HFFc6 (cell line): ENCODE results near the gene WNT5B. TPM values are rescaled to one million over a fixed set of nuclear protein-coding genes. Genes with fewer than 3 reads are reported as not detected.

Experiments
- DNase-seq: peaks from one replicate; pipeline ENCODE4 v3.0.0-alpha.2; 2018
- H3K27ac Mint-ChIP-seq: 2 replicates; pipeline ENCODE4 v1.8.0; 2020; ENCODE audit warnings: mild to moderate bottlenecking, mixed read lengths
- H3K27me3 Mint-ChIP-seq: 2 replicates; pipeline ENCODE4 v1.8.0; 2021; ENCODE audit warnings: mild to moderate bottlenecking, moderate library complexity, mixed read lengths; ENCODE audit not compliant: insufficient read depth
- H3K36me3 Mint-ChIP-seq: 2 replicates; pipeline ENCODE4 v1.8.0; 2021; ENCODE audit warnings: low read depth, mixed read lengths
- H3K4me1 Mint-ChIP-seq: 2 replicates; pipeline ENCODE4 v1.8.0; 2020; ENCODE audit warnings: low read depth, mixed read lengths
- H3K4me3 Mint-ChIP-seq: 2 replicates; pipeline ENCODE4 v1.8.0; 2020; ENCODE audit warnings: mild to moderate bottlenecking, moderate library complexity, mixed read lengths
- H3K9me3 Mint-ChIP-seq: 2 replicates; pipeline ENCODE4 v1.8.0; 2020; ENCODE audit warnings: mild to moderate bottlenecking, mixed read lengths
- long read RNA-seq: library from polyadenylated mRNA; unstranded; transcript quantifications from one replicate; pipeline ENCODE4 v2.0.0, GENCODE V29; 2019
- total RNA-seq, 6 experiments: library from RNA; stranded (reverse); fragmentation: NEBNext Ultra II Directional; extraction: Animal tissue kit (Norgen Biotek cat#: 25700); gene quantifications; 2 replicates in 1 of 6; 3 replicates in 5 of 6; pipeline ENCODE4 v1.2.3, GENCODE V29; 2021
- TF ChIP-seq, protein P1 (sequence below): fragments of 200-600 bp; sonication (generic); IDR thresholded peaks from 2 replicates; pipeline ENCODE4 v1.5.0; 2021; ENCODE audit warnings: antibody characterized with exemption, mild to moderate bottlenecking

Gene WNT5B
- 100 to 1,000 TPM; 191 to 289 (median 200) TPM for total RNA-seq
- long read RNA-seq, transcript WNT5B-207 (4 exons, 1,304 nt) = major isoform, 6 of 66 reads
- long read RNA-seq, partial matches to known transcripts = 40 of 66 reads
- long read RNA-seq, other reads (novel, unspliced or antisense) = 19 of 66 reads

DNA sequence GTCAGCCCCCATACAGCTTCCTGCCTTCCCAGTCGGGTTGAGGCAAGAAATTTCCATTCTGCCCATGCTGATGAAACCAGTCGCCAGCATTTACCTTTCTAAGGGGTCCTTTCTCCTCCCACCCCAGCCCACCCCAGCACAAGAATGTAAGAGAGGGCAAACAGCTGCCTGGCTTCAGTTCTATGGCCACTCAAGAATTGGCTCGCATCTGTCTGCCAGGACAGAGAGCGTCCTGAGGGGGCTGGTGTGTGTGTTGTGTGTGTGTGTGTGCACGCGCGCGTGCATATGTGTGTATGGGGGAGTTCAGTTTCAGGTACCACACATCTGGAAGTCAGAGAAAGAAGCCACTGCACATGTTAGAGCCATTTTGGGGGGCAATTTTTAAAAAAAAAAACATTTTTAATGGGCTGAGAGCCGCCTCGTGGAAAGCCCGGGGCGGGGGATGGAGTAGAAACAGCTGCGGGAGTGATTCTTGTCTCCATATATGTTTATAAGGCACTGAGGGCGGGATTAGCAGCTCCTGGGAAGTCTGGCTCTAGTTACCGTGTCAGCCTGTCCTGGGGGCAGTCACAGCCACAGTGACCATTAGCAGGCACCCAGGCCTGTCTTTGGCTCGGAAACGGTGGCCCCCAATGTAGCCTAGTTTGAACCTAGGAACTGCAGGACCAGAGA is at the start of gene WNT5B:
TSS of gene WNT5B (plus strand) at position 566 of the 672 bp plus-strand sequence. CDS start 2,124 bp downstream, outside the sequence.
- peak within 1 kb of the TSS; percentile 64 for H3K4me3 Mint-ChIP-seq
- no peaks in the 10 kb centered on the region for H3K9me3 Mint-ChIP-seq
- peak within 1 kb of the TSS; percentile 86 for H3K27ac Mint-ChIP-seq
- peaks cover 13% of the 10 kb centered on the region for H3K27me3 Mint-ChIP-seq
- DNase-seq = no peak
- peaks cover 9% of the 10 kb centered on the region for H3K36me3 Mint-ChIP-seq
- H3K4me1 Mint-ChIP-seq = peaks cover 58% of the 10 kb centered on the region
- TF ChIP-seq, protein P1, sequence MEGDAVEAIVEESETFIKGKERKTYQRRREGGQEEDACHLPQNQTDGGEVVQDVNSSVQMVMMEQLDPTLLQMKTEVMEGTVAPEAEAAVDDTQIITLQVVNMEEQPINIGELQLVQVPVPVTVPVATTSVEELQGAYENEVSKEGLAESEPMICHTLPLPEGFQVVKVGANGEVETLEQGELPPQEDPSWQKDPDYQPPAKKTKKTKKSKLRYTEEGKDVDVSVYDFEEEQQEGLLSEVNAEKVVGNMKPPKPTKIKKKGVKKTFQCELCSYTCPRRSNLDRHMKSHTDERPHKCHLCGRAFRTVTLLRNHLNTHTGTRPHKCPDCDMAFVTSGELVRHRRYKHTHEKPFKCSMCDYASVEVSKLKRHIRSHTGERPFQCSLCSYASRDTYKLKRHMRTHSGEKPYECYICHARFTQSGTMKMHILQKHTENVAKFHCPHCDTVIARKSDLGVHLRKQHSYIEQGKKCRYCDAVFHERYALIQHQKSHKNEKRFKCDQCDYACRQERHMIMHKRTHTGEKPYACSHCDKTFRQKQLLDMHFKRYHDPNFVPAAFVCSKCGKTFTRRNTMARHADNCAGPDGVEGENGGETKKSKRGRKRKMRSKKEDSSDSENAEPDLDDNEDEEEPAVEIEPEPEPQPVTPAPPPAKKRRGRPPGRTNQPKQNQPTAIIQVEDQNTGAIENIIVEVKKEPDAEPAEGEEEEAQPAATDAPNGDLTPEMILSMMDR = no peak

DNA sequence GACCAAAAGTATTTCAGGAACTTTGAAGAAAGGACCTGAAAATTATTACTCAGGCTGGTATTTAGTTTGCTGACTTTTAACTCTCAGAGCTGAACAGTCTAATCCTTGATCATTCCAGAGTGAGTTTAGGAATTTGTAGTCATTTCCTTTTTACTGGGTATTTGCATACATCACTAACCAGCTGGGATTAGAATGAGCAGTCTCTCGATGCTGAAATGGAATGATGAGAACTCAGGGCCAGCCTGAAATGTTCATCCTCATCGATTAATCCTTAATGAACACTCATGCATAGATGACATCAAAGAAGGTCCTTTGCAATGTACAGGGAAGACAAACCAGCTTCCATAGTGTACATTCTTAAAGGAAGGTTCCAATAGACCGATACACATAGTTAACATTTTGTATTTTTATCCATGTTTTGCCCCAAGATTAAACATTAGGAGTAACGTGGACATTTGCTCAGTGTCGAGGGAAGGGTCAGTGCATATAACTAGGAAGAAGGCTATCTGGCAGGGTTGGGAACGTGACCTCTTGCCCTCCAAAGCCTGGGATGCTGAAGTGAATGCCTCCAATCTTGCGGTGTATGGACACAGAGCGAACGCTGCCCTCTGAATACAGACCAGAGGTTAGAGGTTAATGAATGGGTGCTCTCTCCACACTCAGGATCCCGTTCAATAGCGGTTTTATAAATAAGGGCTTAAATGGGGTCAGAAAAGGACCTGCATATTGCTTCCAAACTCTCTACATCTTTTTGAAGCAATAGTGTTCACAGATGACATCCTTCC is 49.2 kb upstream of the WNT5B start:
- no peaks in the 10 kb centered on the region for H3K9me3 Mint-ChIP-seq
- peak; percentile 67 for DNase-seq
- peak overlapping the region; percentile 89 for H3K27ac Mint-ChIP-seq
- peaks cover 94% of the 10 kb centered on the region for H3K4me1 Mint-ChIP-seq
- peaks cover 7% of the 10 kb centered on the region for H3K27me3 Mint-ChIP-seq
- peak overlapping the region; percentile 61 for H3K4me3 Mint-ChIP-seq
- H3K36me3 Mint-ChIP-seq = peaks cover 34% of the 10 kb centered on the region
- TF ChIP-seq, protein P1 = no peak

DNA sequence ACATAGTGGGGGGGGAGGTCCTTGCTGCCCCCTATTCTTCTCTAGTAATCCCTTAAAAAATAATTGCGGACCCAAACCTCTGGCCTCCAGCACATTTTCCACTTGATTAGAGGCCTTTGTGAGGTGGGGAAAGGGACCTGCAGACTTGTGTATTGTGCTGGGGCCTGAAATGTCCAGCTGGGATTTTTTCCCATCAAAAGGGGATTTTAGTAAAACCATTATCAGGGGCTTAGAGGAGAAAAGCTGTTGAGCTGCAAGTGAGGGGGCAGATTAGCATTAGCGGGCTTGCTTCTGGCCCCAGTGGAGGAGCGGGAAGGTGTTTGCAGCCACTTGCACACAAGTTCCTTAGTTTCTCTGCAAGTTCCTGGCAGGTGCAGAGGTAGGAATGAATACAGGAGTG is 48.5 kb upstream of the WNT5B start:
- Mint-ChIP-seq H3K27me3 (peaks cover 2% of the 10 kb centered on the region), H3K36me3 (peaks cover 35% of the 10 kb centered on the region), H3K4me1 (peaks cover 94% of the 10 kb centered on the region), H3K4me3 (no peak overlapping the region; the same call in 1 of the 2 replicates), H3K27ac (peak overlapping the region; percentile 89), H3K9me3 (no peaks in the 10 kb centered on the region)
- TF ChIP-seq, protein P1 = no peak
- no peak for DNase-seq

DNA sequence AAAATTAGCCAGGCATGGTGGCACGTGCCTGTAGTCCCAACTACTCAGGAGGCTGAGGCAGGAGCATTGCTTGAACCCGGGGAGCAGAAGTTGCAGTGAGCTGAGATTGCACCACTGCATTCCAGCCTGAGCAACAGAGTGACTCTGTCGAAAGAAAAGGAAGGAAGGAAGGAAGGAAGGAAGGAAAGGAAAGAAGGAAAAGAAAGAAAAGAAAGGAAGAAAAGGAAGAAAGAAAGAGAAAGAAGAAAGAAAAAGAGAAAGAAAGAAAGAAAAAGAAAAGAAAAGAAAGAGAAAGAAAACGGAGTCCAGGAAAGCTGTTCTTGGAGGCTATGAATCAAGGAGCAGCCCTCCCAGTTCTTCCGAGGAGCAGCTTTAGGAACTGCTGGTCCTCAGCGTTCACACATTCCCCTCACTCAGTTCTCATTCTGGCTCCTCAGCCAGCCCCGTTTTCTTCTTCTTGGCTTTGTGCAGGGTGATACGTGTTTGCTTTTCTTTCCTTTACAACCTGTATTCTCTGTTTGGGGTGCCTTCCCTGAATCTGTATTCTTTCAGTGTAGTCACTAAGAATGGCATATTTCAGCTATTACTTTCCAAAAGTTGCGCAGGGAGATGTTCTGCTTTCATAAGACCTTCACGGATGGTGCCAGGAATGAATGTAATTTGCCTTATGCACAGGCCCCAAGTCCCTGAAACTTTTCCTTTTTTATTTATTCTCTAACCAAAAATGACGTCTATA is 46.9 kb upstream of the WNT5B start:
- no peaks in the 10 kb centered on the region for H3K27me3 Mint-ChIP-seq
- peaks cover 35% of the 10 kb centered on the region for H3K36me3 Mint-ChIP-seq

DNA sequence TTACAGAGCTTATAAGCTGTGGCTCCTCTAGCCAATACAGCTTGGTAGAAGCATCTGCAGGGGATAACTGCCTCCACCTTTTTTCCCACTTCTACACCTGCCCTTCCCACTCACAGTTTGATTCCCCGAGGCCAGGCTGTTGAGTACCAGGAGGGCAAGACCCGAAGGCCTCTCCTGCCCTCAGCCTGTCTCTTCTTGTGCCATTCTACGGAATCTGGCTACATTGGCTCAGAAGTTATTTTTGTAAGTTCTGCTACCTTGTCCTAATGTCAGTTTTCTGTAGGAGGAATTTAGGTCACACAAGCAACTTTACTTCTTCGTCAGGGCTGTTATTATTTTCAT is 46.4 kb upstream of the WNT5B start:
- H3K9me3 Mint-ChIP-seq = no peaks in the 10 kb centered on the region
- H3K27me3 Mint-ChIP-seq = no peaks in the 10 kb centered on the region
- H3K4me3 Mint-ChIP-seq = peak overlapping the region; percentile 82
- peak overlapping the region; percentile 89 for H3K27ac Mint-ChIP-seq
- peaks cover 91% of the 10 kb centered on the region for H3K4me1 Mint-ChIP-seq
- TF ChIP-seq, protein P1 = no peak
- no peak for DNase-seq
- peaks cover 32% of the 10 kb centered on the region for H3K36me3 Mint-ChIP-seq

More for the DNA sequence above, 46.9 kb upstream of the WNT5B start:
- TF ChIP-seq, protein P1 = no peak
- Mint-ChIP-seq H3K4me3 (peak overlapping the region; percentile 82), H3K9me3 (no peaks in the 10 kb centered on the region), H3K4me1 (peaks cover 91% of the 10 kb centered on the region), H3K27ac (peak overlapping the region; percentile 89)
- DNase-seq = peak; percentile 35
